DOHH2 (cell line): ENCODE results near the gene KATNAL2.

Experiments
- H3F3A ChIP-seq: fragments of 200-600 bp; sonication (generic), shearing (Covaris generic); 2 replicates; pipeline ENCODE4 v1.6.0; 2016; ENCODE audit warnings: antibody characterized with exemption, mild to moderate bottlenecking; ENCODE audit not compliant: control insufficient read depth, insufficient read depth
- H3K27ac ChIP-seq: fragments of 200-600 bp; sonication (generic); 2 replicates; pipeline ENCODE4 v1.5.1; 2014; ENCODE audit warnings: low read depth, mild to moderate bottlenecking, low read length, moderate library complexity
- H3K27me3 ChIP-seq: fragments of 200-600 bp; sonication (generic); 2 replicates; pipeline ENCODE4 v1.6.1; 2014; ENCODE audit warnings: mild to moderate bottlenecking, low read length, mixed read lengths; ENCODE audit not compliant: control insufficient read depth
- H3K36me3 ChIP-seq: fragments of 200-600 bp; sonication (generic); 2 replicates; pipeline ENCODE4 v1.6.1; 2014; ENCODE audit warnings: mild to moderate bottlenecking, low read length, moderate library complexity, mixed read lengths; ENCODE audit not compliant: control insufficient read depth
- H3K4me1 ChIP-seq: fragments of 200-600 bp; sonication (generic); 2 replicates; pipeline ENCODE4 v1.6.1; 2014; ENCODE audit warnings: mild to moderate bottlenecking, low read length, mixed read lengths; ENCODE audit not compliant: control insufficient read depth
- H3K4me2 ChIP-seq: fragments of 200-600 bp; sonication (generic); 2 replicates; pipeline ENCODE4 v1.6.0; 2014; ENCODE audit warnings: mild to moderate bottlenecking, low read length, moderate library complexity
- H3K4me3 ChIP-seq: fragments of 200-600 bp; sonication (generic); 2 replicates; pipeline ENCODE4 v1.5.1; 2014; ENCODE audit warnings: mild to moderate bottlenecking, low read length, mixed read lengths
- H3K79me2 ChIP-seq: fragments of 200-600 bp; sonication (generic); 2 replicates; pipeline ENCODE4 v1.6.1; 2014; ENCODE audit warnings: mild to moderate bottlenecking, low read length, mixed read lengths; ENCODE audit not compliant: control insufficient read depth
- H3K9me2 ChIP-seq: fragments of 200-600 bp; sonication (generic); replicated peaks from 2 replicates; pipeline ENCODE4 v1.6.1; 2014; ENCODE audit warnings: mild to moderate bottlenecking, low read length, mixed read lengths; ENCODE audit not compliant: control insufficient read depth
- H3K9me3 ChIP-seq: fragments of 200-600 bp; sonication (generic); 2 replicates; pipeline ENCODE4 v1.6.1; 2014; ENCODE audit warnings: antibody characterized with exemption, low read length, mixed read lengths; ENCODE audit not compliant: control insufficient read depth, insufficient read depth
- H4K20me1 ChIP-seq: fragments of 200-600 bp; sonication (generic); 2 replicates; pipeline ENCODE4 v1.6.0; 2014; ENCODE audit warnings: low read depth, mild to moderate bottlenecking, antibody characterized with exemption, low read length, moderate library complexity; ENCODE audit not compliant: control insufficient read depth, insufficient read depth
- CTCF ChIP-seq: fragments of 200-600 bp; sonication (generic); IDR thresholded peaks from one replicate; pipeline ENCODE4 v1.5.1; 2014; ENCODE audit warnings: antibody characterized with exemption, mild to moderate bottlenecking, low read depth, low read length; ENCODE audit not compliant: poor library complexity, severe bottlenecking
- EZH2phosphoT487 ChIP-seq: fragments of 200-600 bp; sonication (generic); IDR thresholded peaks from 2 replicates; pipeline ENCODE4 v1.6.1; 2017; ENCODE audit warnings: borderline replicate concordance, mild to moderate bottlenecking, antibody characterized with exemption, low read length, moderate library complexity, mixed read lengths

Gene KATNAL2

GRCh38 chr18:47100212-47100831 is 182.9 kb downstream of the KATNAL2 start:
- Histone ChIP-seq H3K4me2 (no peak overlapping the region), H3K9me2 (no peaks in the 10 kb centered on the region), H3F3A (no peaks in the 10 kb centered on the region), H3K9me3 (no peaks in the 10 kb centered on the region), H3K4me3 (no peak overlapping the region), H3K36me3 (no peaks in the 10 kb centered on the region), H3K27me3 (no peaks in the 10 kb centered on the region), H3K27ac (no peak overlapping the region), H3K4me1 (peaks cover 4% of the 10 kb centered on the region; the same call in 1 of the 2 replicates), H3K79me2 (no peaks in the 10 kb centered on the region), H4K20me1 (no peaks in the 10 kb centered on the region)
- no peak for TF ChIP-seq EZH2phosphoT487
- TF ChIP-seq CTCF = peak; percentile 68

GRCh38 chr18:47108373-47108772 is 191.0 kb downstream of the KATNAL2 start:
- H3K27me3 ChIP-seq = no peaks in the 10 kb centered on the region
- no peaks in the 10 kb centered on the region for H3F3A ChIP-seq
- no peaks in the 10 kb centered on the region for H3K9me3 ChIP-seq
- H3K36me3 ChIP-seq = peaks cover 23% of the 10 kb centered on the region
- H3K9me2 ChIP-seq = no peaks in the 10 kb centered on the region
- no peaks in the 10 kb centered on the region for H3K4me1 ChIP-seq
- no peaks in the 10 kb centered on the region for H4K20me1 ChIP-seq
- no peak overlapping the region for H3K4me3 ChIP-seq
- TF ChIP-seq CTCF (no peak), EZH2phosphoT487 (no peak)
- H3K27ac ChIP-seq = no peak overlapping the region
- H3K79me2 ChIP-seq = no peaks in the 10 kb centered on the region
- no peak overlapping the region for H3K4me2 ChIP-seq

- no peaks in the 10 kb centered on the region for H3K4me1 ChIP-seq
- no peak overlapping the region for H3K27ac ChIP-seq
- peaks cover 26% of the 10 kb centered on the region for H3K36me3 ChIP-seq
- no peak overlapping the region for H3K4me2 ChIP-seq
- H3K27me3 ChIP-seq = no peaks in the 10 kb centered on the region
- no peaks in the 10 kb centered on the region for H3K9me3 ChIP-seq
- no peaks in the 10 kb centered on the region for H3F3A ChIP-seq
- H3K9me2 ChIP-seq = no peaks in the 10 kb centered on the region
- H3K4me3 ChIP-seq = no peak overlapping the region
- TF ChIP-seq CTCF (no peak), EZH2phosphoT487 (no peak)
- no peaks in the 10 kb centered on the region for H3K79me2 ChIP-seq
- H4K20me1 ChIP-seq = no peaks in the 10 kb centered on the region
These were observed 191.6 kb downstream of the KATNAL2 start for GRCh38 chr18:47108998-47109405.
